ENCODE measurements around the gene GPC5. TPM values are rescaled to one million over a fixed set of nuclear protein-coding genes. Genes with fewer than 3 reads are reported as not detected.

The GPC5 gene
- total and polyA plus RNA-seq, 10 donors, result 0.04 to 0.83 (median 0.26) TPM; not detected in 3

GRCh38 chr13:91361755-91362271 lies 36.6 kb upstream of the GPC5 start:
- DNase-seq, result no peak
- H3K4me3 ChIP-seq, result no peak overlapping the region
- TF ChIP-seq POLR2A (IDR thresholded peaks at IDR 0.05) (no peak), POLR2AphosphoS5 (IDR thresholded peaks at IDR 0.05) (no peak), CTCF (IDR thresholded peaks at IDR 0.05 in 8 of 11, conservative IDR thresholded peaks at IDR 0.05 in 3 of 11) (no peak)
- no peaks in the 10 kb centered on the region for H3K27me3 ChIP-seq (replicated peaks in 1 of 7)
- no peaks in the 10 kb centered on the region for H3K9me3 ChIP-seq
- no peaks in the 10 kb centered on the region for H3K4me1 ChIP-seq
- H3K36me3 ChIP-seq, result peaks cover 0 to 7% (median under 1%) of the 10 kb centered on the region in 6 donors
- 90 to 100% (median 97%) methylated on average over 1 of the region's 1 CpG for WGBS, 5 donors
- H3K27ac ChIP-seq, result no peak overlapping the region
- intact Hi-C loops (cut with DNase I; ENCODE audit: low total_unique reads), result no loop called here

- Histone ChIP-seq H3K27ac (no peak overlapping the region), H3K9me3 (no peaks in the 10 kb centered on the region), H3K4me3 (no peak overlapping the region), H3K27me3 (replicated peaks in 1 of 7) (no peaks in the 10 kb centered on the region), H3K36me3 (no peaks in the 10 kb centered on the region), H3K4me1 (no peaks in the 10 kb centered on the region)
- intact Hi-C loops (cut with DNase I; ENCODE audit: low total_unique reads), result no loop called here
- WGBS, 5 donors, result 56 to 94% (median 82%) methylated on average over 1 of the region's 1 CpG
- no peak for DNase-seq
- no peak for TF ChIP-seq CTCF (IDR thresholded peaks at IDR 0.05 in 8 of 11, conservative IDR thresholded peaks at IDR 0.05 in 3 of 11)
These were observed 35.5 kb upstream of the GPC5 start for GRCh38 chr13:91362908-91363307.

GRCh38 chr13:91368101-91368500 lies 30.3 kb upstream of the GPC5 start:
- Histone ChIP-seq H3K27me3 (replicated peaks in 1 of 7) (no peaks in the 10 kb centered on the region), H3K27ac (no peak overlapping the region), H3K4me3 (no peak overlapping the region), H3K9me3 (no peaks in the 10 kb centered on the region), H3K36me3 (no peaks in the 10 kb centered on the region), H3K4me1 (no peaks in the 10 kb centered on the region)
- DNase-seq, result no peak
- TF ChIP-seq CTCF (IDR thresholded peaks at IDR 0.05 in 8 of 11, conservative IDR thresholded peaks at IDR 0.05 in 3 of 11), result no peak
- no peak for TF ChIP-seq POLR2A (IDR thresholded peaks at IDR 0.05)
- no peak for TF ChIP-seq POLR2AphosphoS5 (IDR thresholded peaks at IDR 0.05)
- intact Hi-C loops (cut with DNase I; ENCODE audit: low total_unique reads), result no loop called here
- WGBS, 5 donors, result 60 to 97% (median 95%) methylated on average over 1 of the region's 1 CpG

GRCh38 chr13:91368676-91369440 lies 29.6 kb upstream of the GPC5 start:
- H3K27ac ChIP-seq, result no peak overlapping the region
- H3K36me3 ChIP-seq, result no peaks in the 10 kb centered on the region
- DNase-seq, result no peak
- H3K4me3 ChIP-seq, result no peak overlapping the region
- WGBS, 5 donors, result 70 to 91% (median 85%) methylated on average over 3 of the region's 3 CpGs
- no peaks in the 10 kb centered on the region for H3K27me3 ChIP-seq (replicated peaks in 1 of 7)
- intact Hi-C loops (cut with DNase I; ENCODE audit: low total_unique reads), result no loop called here
- H3K9me3 ChIP-seq, result no peaks in the 10 kb centered on the region
- TF ChIP-seq POLR2AphosphoS5 (IDR thresholded peaks at IDR 0.05), result no peak
- no peak for TF ChIP-seq CTCF (IDR thresholded peaks at IDR 0.05 in 8 of 11, conservative IDR thresholded peaks at IDR 0.05 in 3 of 11)
- no peak for TF ChIP-seq POLR2A (IDR thresholded peaks at IDR 0.05)
- H3K4me1 ChIP-seq, result no peaks in the 10 kb centered on the region

All from spleen (tissue), 11 donors.